Suprapubic skin (tissue), 3 donors: Measurements from ENCODE around the gene CYP3A5.

Experiments
- POLR2AphosphoS5 ChIP-seq, 3 donors: sonication (generic); formaldehyde crosslinking; IDR thresholded peaks; one replicate each; pipeline ENCODE4 v1.6.1; 2017; ENCODE audit warnings: antibody characterized with exemption in 3 of 3
- TF ChIP-seq, protein P1 (sequence below), 2 donors: fragments of 200-600 bp in 1 of 2; fragments of 450-650 bp in 1 of 2; sonication (generic) in 1 of 2; IDR thresholded peaks; one replicate each; pipeline ENCODE4 v1.5.1; 2016 to 2019; ENCODE audit warnings: antibody characterized with exemption in 2 of 2, mild to moderate bottlenecking in 1 of 2, moderate library complexity in 1 of 2

DNA sequence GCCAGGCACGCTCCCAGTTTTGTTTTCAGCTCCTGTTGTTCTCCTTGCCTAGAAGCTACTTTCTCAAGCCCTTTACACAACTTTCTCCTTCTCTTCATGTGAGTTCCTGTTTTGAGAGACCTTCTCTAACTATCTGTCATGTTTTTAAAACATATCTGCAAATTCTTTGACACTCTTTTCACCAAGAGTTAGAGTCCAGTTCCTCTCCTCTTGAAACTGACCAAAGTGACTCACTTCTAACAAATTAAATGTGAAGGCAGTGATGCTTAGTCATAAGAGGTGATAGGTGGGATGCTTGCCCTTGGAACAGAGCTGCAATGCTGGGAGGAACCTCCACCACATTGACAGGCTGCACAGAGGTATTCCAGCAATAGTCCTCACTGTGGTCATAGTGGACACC is 37.8 kb downstream of the CYP3A5 start:
- TF ChIP-seq, protein P1, sequence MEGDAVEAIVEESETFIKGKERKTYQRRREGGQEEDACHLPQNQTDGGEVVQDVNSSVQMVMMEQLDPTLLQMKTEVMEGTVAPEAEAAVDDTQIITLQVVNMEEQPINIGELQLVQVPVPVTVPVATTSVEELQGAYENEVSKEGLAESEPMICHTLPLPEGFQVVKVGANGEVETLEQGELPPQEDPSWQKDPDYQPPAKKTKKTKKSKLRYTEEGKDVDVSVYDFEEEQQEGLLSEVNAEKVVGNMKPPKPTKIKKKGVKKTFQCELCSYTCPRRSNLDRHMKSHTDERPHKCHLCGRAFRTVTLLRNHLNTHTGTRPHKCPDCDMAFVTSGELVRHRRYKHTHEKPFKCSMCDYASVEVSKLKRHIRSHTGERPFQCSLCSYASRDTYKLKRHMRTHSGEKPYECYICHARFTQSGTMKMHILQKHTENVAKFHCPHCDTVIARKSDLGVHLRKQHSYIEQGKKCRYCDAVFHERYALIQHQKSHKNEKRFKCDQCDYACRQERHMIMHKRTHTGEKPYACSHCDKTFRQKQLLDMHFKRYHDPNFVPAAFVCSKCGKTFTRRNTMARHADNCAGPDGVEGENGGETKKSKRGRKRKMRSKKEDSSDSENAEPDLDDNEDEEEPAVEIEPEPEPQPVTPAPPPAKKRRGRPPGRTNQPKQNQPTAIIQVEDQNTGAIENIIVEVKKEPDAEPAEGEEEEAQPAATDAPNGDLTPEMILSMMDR (IDR thresholded peaks at IDR 0.05) = no peak
- no peak for TF ChIP-seq POLR2AphosphoS5 (IDR thresholded peaks at IDR 0.05)
